GM10847 (cell line): Measurements from ENCODE around the gene ACOX2.

Experiments used
- POLR2A ChIP-seq: IDR thresholded peaks from 2 replicates; pipeline ENCODE4 v1.6.1; 2011; ENCODE audit not compliant: insufficient read length; ENCODE audit errors: extremely low read depth

The ACOX2 gene

DNA sequence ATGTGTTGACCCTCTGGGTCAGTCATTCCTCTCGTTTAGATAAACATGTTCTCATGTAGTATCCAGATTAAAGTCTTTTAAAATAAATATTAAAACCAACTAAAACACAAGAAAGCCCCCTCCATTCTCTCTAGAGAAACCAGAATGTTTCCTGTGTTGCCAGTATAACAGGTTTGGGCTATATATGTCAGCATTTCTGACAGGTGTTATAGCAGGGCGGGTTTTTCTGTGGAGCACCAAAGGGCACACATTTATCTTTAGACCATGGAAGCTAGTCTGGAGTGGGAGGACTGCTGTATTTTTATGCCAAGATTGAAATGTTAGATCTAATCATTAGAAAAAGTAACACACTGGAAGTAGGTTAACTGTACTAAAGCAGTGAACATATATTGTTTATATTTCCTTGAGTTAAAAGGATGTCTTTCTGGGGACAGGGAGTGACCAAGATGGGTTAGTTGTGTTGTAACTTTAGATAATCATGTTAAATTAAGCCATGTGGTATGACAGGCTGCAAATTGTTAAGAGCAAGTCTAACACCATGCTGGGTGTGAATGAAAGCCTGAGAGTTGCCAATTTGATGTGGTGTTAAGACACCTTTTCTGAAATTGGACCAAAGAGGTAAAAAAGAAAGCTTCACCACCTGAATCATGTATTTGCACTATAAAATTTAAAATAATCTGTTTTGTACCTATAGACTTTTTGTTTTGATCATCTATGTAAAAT lies 29.5 kb downstream of the ACOX2 start:
- no peak for TF ChIP-seq POLR2A

DNA sequence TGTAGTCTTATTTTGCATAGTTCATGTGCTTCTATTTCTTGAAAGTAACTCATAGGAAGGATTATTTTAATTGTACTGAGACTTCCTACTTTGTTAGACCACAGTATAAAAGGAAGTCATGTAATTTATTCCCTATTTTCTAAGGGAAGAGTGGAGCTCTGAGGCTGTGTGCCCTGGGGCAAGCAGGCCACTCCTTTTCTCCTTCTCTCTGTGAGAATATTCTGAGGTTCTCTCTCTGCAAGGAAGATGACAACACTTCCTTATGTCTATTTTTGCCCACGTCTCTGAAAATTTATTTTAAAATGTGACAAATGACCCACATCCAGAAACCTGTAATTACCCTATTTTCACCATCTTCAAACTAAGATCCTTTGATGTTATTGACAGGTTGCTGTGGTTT lies 34.1 kb downstream of the ACOX2 start:
- TF ChIP-seq POLR2A = no peak

DNA sequence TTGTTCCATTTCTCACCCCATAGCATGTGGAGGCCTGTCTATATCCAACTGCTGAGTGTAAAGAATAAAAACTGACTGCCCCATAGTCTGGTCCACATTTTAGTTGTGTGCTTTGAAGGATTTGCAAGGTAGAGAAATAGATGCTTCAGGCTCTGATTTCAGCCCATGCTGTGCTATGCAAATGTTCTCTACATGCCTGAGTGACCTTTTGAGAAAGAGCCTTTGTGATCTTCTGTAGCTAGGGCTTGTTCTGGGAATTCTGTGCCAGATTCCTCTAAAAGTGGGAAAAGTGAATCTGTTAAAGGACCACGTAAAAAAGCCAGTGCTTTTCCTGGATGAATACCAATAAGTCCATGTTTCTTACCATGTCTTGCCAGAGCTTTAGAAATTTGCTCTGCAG lies 39.9 kb downstream of the ACOX2 start:
- TF ChIP-seq POLR2A = no peak

DNA sequence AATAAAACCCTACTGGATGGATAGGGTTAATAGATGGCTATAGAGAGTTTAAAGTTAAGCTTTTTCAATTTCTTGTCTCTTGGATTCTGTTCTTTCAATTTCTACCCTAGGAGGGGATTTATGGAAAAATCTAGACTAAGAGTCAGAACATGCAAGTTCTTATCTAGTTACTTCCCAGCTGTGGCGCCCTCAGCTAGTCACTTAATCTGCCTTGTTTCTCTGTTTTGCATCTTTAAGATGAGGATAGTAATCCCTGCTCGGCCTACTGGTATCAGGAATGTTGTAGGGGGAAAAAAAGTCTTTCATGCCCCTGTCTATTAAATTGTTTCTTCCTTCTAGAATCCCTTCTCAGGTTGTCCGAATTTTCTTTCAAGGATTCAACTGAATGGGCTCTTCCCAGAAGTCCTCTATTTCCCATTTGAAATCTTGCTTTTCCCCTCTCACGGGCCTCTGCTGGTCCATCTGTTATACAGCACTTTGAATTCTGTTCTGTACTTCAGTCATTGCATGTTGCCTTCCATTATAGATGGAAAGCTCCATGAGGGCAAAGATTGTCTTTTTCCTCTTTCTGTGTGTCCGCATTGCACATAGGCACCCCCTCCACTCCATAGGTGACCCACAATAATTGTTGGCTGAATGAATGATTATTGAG lies 40.7 kb downstream of the ACOX2 start:
- TF ChIP-seq POLR2A = no peak

DNA sequence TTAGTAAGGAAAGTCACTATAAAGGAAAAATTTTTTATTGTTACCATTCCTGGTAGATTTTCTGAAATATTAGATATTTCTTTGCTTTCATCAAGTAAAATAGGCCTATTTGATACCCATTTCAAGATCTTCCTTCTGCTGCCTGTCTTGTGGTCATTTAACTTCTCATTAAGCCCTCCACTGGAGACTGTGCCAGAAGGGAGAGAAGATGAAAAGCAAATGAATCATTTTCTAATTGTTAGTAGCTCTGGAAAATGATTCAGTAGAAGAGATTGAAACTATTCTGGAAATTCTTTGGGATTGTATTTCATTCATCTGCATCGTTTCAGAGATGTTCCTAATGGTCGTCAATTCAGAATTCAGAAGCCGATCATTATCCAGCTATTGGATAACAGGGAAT lies 41.9 kb downstream of the ACOX2 start:
- no peak for TF ChIP-seq POLR2A

DNA sequence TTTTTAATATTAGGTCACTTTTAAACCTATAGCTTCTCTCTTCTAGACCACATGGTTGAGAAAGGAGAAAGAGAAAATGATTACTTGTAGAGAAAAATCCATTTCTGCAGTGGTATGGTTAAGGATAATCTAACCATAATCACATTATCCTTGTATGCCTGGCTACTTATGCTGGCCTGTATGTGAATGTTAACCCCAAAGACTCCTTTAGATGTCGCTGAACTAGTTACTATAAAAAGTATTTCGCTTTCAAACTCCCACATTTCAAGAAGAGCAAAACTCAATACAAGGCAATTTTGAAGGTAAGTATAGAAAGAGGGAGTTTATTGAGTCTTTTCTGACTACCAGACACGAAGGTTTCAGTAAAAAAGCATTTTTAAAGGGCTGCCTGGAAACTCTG lies 42.9 kb downstream of the ACOX2 start:
- TF ChIP-seq POLR2A = no peak

DNA sequence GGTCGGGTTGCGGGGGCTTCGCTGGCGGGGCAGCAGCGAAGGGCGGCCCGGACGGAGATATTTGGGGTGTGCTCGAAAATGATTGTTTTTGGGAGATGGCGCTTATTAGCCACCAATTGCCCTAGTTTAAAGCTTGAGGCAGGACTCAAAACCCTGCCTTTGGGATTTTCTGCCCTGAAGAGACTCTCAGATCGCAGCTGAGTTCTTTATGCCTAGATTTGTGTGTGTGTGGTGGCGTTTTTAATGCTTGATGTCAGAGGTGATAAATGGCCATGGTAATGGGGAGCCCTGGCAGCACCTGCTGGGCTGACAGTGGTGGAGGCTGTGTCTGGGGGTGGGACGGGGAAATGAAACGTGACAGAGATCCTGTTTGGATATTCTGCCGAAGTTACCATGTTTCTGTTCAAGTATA lies 44.5 kb downstream of the ACOX2 start:
- no peak for TF ChIP-seq POLR2A

DNA sequence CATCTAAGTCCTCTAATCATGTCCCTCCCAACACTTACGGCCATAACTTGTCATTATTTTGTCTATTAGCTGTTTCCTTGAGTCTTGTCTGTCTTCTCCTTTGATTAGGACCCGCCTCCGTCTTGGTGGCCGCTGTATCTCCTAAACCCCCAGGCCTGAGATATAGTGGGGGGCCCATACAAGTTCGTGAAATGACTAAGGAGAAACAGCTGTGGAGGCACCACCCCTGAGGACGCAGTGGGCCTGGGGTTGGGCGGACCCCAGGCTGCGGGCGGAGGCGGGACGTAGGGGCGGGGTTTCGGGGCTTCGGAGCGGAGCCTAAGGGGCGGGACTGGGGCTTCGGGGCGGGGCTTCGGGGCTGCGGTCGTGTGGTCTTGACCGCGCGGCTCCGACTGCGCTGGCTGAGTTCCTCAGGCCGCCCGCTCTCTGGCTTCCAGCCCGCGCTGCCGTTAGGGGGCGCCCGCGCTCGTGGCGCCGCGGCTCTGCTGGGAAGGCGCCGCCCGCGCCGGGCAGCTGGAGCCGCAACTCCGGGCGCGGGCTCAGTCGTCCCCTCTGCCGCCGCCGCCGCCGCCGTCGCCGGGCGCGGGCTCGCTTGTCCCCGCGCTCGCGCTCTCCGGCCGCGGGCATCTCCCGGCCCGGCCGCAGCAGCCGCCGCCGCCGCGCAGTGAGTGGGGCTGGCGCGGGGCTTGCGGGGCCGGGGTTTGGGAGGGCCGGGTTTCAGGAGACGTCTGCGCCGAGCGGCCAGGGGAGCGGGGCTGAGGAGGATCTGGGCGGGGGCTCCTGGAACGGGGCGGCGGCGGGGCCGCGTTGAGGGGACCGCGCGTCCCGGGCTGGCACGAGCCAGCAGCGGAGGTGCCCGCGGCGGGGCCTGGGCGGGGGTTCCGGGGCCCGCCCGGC lies 45.2 kb downstream of the ACOX2 start, which contains the start of gene KCTD6:
KCTD6 (plus strand) TSS at position 591 of the 897 bp plus-strand sequence. CDS start 6,660 bp downstream, outside the sequence.
- TF ChIP-seq POLR2A = peak; percentile 43

DNA sequence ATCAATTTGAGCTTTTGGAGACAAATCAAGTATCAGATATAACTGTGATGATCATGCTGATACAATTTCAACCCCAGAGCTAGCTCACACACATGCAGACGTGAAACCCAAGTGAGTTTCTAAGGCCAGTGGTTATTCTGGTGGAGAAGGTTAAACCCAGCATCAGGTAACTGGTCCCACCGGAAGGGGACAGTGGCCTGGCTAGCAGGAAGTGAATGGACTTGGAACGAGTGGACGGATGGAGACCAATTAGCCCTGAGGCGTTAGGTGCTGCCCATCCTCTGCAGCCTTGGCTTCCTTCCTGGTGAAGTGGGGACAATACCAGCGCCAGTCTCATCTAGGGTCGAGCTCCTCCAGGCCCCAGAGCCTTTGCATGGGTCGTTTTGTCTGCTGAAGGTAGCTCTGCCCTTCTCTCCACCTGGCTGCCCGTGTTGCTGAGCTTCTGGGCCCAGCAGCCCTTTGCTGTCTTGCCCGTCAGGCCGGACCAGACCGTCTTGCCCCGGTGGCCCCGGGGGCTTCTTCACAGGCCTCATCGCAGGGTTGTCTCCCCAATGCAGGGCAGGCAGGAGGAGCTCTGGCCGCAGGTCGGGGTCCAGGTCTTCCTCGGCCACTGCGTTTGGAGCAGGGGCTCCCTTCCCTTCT lies 46.0 kb downstream of the ACOX2 start:
- no peak for TF ChIP-seq POLR2A

DNA sequence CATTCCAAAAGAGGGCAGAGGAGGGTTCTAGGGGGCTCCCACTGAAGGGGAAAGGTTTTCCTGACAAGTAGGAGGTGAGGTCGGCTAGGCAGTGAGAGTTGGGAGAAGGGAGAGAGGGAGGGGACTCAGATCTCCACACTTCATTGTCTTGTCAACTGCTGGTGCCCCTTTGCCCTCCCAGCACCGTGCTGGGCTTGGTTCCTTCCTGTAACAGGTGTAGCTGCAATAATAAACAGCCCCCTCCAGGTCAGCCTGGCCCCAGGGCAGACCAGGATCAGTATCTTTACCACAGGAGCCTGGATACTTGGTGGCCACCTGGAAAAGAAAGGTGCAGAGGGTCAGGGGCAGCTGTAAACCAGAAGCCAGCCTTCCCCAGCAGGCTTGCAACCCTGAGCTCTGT lies 48.0 kb downstream of the ACOX2 start:
- no peak for TF ChIP-seq POLR2A

DNA sequence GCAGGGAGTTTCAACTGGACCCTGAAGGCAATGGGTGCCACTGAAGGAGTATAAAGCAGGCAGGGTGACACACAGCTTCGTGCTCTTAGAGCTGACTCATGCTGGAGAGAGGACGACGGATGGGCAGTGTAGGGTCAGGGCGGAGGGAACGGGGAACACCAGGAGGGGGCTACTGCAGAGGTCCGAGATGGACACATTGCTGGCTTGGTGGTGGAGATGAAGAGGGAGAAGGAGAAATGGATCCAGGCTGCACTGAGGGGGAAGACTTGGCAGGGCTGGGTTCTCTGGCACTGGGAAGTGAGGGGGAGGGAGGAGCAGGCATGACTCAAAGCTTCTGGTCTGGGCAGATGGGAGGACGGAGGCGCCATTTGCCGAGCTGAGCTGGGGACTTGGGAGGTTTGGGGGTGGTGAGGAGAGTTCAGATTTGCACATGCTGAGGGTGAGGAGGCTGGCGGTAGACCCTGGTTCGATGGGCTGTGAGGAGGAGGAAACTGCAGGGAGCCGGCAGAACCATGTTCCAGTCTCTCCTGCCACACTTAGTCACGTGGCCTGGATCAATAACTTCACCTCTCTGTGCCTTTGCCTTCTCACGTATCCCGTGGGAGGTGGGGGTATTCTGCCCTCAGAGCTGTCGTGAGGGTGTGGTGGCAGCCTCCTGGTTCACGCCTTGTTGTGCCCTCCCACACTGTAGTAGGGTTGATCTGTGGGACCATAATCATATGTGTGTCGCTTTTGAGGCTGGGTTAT lies 49.7 kb downstream of the ACOX2 start:
- TF ChIP-seq POLR2A = no peak

DNA sequence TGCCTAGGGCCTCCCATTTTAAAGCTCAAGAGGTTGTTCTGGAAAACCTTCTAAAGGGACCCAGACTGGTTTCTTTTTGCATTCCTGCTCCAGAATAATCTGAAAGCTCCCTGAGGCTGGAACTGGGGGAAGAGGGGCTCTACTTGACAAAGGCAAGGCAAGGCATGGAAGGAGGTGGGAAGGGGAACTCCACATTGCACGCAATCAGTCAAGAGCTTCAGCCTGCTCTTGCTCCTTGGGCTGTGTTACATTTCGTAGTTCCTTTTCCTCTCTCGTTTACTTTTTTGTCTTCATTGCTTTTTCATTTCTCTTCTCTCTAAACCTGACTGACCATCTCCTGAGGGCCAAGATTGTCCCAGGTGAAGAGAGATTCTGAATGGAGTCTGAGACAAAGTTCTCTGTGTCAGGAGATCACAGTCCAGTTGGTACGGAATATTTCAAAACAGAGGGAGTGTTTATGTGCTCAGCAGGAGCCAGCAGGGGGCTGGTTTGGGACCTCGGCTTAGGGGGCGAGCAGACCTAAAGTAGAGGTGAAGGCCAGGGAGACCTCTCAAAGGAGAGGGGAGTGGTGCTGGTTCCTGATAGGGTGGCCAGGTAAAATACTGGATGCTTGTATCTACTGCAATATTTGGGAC lies 51.1 kb downstream of the ACOX2 start:
- no peak for TF ChIP-seq POLR2A

DNA sequence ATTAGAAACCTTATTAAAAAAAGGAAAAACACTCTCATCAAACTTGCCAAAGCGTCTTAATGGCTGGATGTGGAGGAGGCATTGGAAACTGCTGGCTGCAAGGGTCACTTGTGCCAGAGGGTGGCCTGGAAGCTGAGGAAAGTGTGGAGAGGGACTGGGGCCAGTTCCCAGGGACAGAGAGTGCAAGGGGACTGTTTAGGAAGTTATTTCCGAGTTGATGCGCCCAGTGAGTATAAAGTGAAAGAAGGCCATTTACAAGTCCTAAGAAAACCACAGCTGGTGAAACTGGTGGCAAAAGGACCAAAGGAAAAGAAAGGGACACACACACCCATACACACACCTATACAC lies 52.3 kb downstream of the ACOX2 start:
- TF ChIP-seq POLR2A = no peak

DNA sequence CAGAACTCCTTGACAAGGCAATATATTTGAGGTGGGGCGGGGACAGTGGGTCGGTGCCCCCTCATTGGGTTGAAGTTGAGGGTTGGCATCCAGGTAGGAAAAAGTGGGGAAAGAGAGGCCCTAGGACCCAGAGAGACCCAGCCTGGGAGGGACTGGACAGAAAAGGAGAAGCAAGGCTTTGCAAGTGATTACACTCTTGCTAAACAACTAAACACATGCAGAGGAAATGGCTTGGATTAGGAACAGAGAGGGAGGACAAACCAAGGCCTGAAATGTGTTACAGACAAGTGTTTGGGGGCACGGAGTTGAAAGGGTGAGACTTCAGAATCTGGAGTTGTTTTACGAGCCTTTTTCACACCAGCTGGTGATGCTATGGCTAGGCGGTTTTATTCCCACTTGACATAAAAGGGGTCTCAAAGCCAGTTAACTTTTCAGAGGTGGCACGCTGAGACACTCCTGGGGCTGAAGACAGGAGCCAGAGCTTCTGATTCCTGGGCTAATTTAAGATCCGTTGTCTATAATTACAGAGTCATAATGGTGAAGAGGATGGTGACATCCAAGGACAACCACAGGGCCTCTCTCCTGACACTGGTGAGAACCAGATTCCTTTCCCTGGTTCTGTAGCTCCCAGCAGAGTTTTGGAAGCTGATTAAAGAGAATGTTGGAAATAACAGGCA lies 52.8 kb downstream of the ACOX2 start:
- no peak for TF ChIP-seq POLR2A
